ENCODE measurements around the gene BIRC5.

The BIRC5 gene

GRCh38 chr17:78205124-78205775, 8.8 kb upstream of the BIRC5 start:
- no peaks in the 10 kb centered on the region for H3K9me3 ChIP-seq (ENCODE audit: control insufficient read depth, insufficient read depth, low read length)
- no peak overlapping the region for H3K27ac ChIP-seq (ENCODE audit: low read length)
- peaks cover 3% of the 10 kb centered on the region for H3K36me3 ChIP-seq (ENCODE audit: control insufficient read depth, insufficient read depth, low read length)
- DNase-seq (ENCODE audit: low read depth, low spot score), result no peak
- no CpG with 5 or more reads among the region's 17 CpGs for WGBS (ENCODE audit: insufficient coverage, insufficient read length)
- no peaks in the 10 kb centered on the region for H3K4me1 ChIP-seq (ENCODE audit: control insufficient read depth, insufficient read depth, low read length)
- no peak overlapping the region for H3K4me3 ChIP-seq (ENCODE audit: low read length)
- no peaks in the 10 kb centered on the region for H3K27me3 ChIP-seq (ENCODE audit: control insufficient read depth, insufficient read depth, low read length)

- Histone ChIP-seq H3K4me3 (ENCODE audit: low read length) (no peak overlapping the region), H3K27me3 (ENCODE audit: control insufficient read depth, insufficient read depth, low read length) (no peaks in the 10 kb centered on the region), H3K36me3 (ENCODE audit: control insufficient read depth, insufficient read depth, low read length) (peaks cover 3% of the 10 kb centered on the region), H3K9me3 (ENCODE audit: control insufficient read depth, insufficient read depth, low read length) (no peaks in the 10 kb centered on the region), H3K4me1 (ENCODE audit: control insufficient read depth, insufficient read depth, low read length) (no peaks in the 10 kb centered on the region), H3K27ac (ENCODE audit: low read length) (no peak overlapping the region)
- no CpG with 5 or more reads among the region's 7 CpGs for WGBS (ENCODE audit: insufficient coverage, insufficient read length)
- DNase-seq (ENCODE audit: low read depth, low spot score), result no peak
Measured at GRCh38 chr17:78206298-78206697, 7.8 kb upstream of the BIRC5 start.

- no peak overlapping the region for H3K4me3 ChIP-seq (ENCODE audit: low read length)
- WGBS (ENCODE audit: insufficient coverage, insufficient read length), result no CpG with 5 or more reads among the region's 3 CpGs
- DNase-seq (ENCODE audit: low read depth, low spot score), result no peak
Measured at GRCh38 chr17:78208486-78208885, 5.6 kb upstream of the BIRC5 start.

GRCh38 chr17:78210111-78210510, 3.9 kb upstream of the BIRC5 start:
- Histone ChIP-seq H3K36me3 (ENCODE audit: control insufficient read depth, insufficient read depth, low read length) (no peaks in the 10 kb centered on the region; the same call in 1 of the 2 replicates), H3K9me3 (ENCODE audit: control insufficient read depth, insufficient read depth, low read length) (no peaks in the 10 kb centered on the region), H3K4me3 (ENCODE audit: low read length) (no peak overlapping the region), H3K4me1 (ENCODE audit: control insufficient read depth, insufficient read depth, low read length) (no peaks in the 10 kb centered on the region), H3K27me3 (ENCODE audit: control insufficient read depth, insufficient read depth, low read length) (no peaks in the 10 kb centered on the region), H3K27ac (ENCODE audit: low read length) (no peak overlapping the region)
- DNase-seq (ENCODE audit: low read depth, low spot score), result no peak
- WGBS (ENCODE audit: insufficient coverage, insufficient read length), result no CpG with 5 or more reads among the region's 10 CpGs

More at GRCh38 chr17:78208486-78208885, 5.6 kb upstream of the BIRC5 start:
- H3K27me3 ChIP-seq (ENCODE audit: control insufficient read depth, insufficient read depth, low read length), result no peaks in the 10 kb centered on the region
- H3K4me1 ChIP-seq (ENCODE audit: control insufficient read depth, insufficient read depth, low read length), result no peaks in the 10 kb centered on the region
- no peak overlapping the region for H3K27ac ChIP-seq (ENCODE audit: low read length)
- H3K9me3 ChIP-seq (ENCODE audit: control insufficient read depth, insufficient read depth, low read length), result no peaks in the 10 kb centered on the region
- peaks cover 3% of the 10 kb centered on the region for H3K36me3 ChIP-seq (ENCODE audit: control insufficient read depth, insufficient read depth, low read length)

- WGBS (ENCODE audit: insufficient coverage, insufficient read length), result no CpG with 5 or more reads among the region's 11 CpGs
Measured at GRCh38 chr17:78211032-78211431, 3.0 kb upstream of the BIRC5 start.

GRCh38 chr17:78214706-78215061, 631 bp downstream of the BIRC5 start:
- H3K36me3 ChIP-seq (ENCODE audit: control insufficient read depth, insufficient read depth, low read length), result peaks cover 3% of the 10 kb centered on the region; the same call in 1 of the 2 replicates
- peak overlapping the region; percentile 85 for H3K4me3 ChIP-seq (ENCODE audit: low read length)
- no peaks in the 10 kb centered on the region for H3K4me1 ChIP-seq (ENCODE audit: control insufficient read depth, insufficient read depth, low read length)
- WGBS (ENCODE audit: insufficient coverage, insufficient read length), result no CpG with 5 or more reads among the region's 5 CpGs
- no peaks in the 10 kb centered on the region for H3K9me3 ChIP-seq (ENCODE audit: control insufficient read depth, insufficient read depth, low read length)
- no peak overlapping the region for H3K27ac ChIP-seq (ENCODE audit: low read length)
- no peak for DNase-seq (ENCODE audit: low read depth, low spot score)
- H3K27me3 ChIP-seq (ENCODE audit: control insufficient read depth, insufficient read depth, low read length), result no peaks in the 10 kb centered on the region

More at GRCh38 chr17:78211032-78211431, 3.0 kb upstream of the BIRC5 start:
- DNase-seq (ENCODE audit: low read depth, low spot score), result no peak
- Histone ChIP-seq H3K27ac (ENCODE audit: low read length) (no peak overlapping the region), H3K27me3 (ENCODE audit: control insufficient read depth, insufficient read depth, low read length) (no peaks in the 10 kb centered on the region), H3K4me3 (ENCODE audit: low read length) (no peak overlapping the region), H3K36me3 (ENCODE audit: control insufficient read depth, insufficient read depth, low read length) (no peaks in the 10 kb centered on the region), H3K4me1 (ENCODE audit: control insufficient read depth, insufficient read depth, low read length) (no peaks in the 10 kb centered on the region), H3K9me3 (ENCODE audit: control insufficient read depth, insufficient read depth, low read length) (no peaks in the 10 kb centered on the region)

- H3K36me3 ChIP-seq (ENCODE audit: control insufficient read depth, insufficient read depth, low read length), result peaks cover 19% of the 10 kb centered on the region
Measured at GRCh38 chr17:78219396-78220150, 5.5 kb downstream of the BIRC5 start.

GRCh38 chr17:78223061-78223460, 9.0 kb downstream of the BIRC5 start:
- DNase-seq (ENCODE audit: low read depth, low spot score), result no peak
- Histone ChIP-seq H3K9me3 (ENCODE audit: control insufficient read depth, insufficient read depth, low read length) (no peaks in the 10 kb centered on the region), H3K36me3 (ENCODE audit: control insufficient read depth, insufficient read depth, low read length) (peaks cover 20% of the 10 kb centered on the region), H3K27ac (ENCODE audit: low read length) (no peak overlapping the region), H3K4me3 (ENCODE audit: low read length) (no peak overlapping the region), H3K4me1 (ENCODE audit: control insufficient read depth, insufficient read depth, low read length) (no peaks in the 10 kb centered on the region), H3K27me3 (ENCODE audit: control insufficient read depth, insufficient read depth, low read length) (no peaks in the 10 kb centered on the region)
- WGBS (ENCODE audit: insufficient coverage, insufficient read length), result no CpG with 5 or more reads among the region's 4 CpGs

More at GRCh38 chr17:78219396-78220150, 5.5 kb downstream of the BIRC5 start:
- no peaks in the 10 kb centered on the region for H3K27me3 ChIP-seq (ENCODE audit: control insufficient read depth, insufficient read depth, low read length)
- WGBS (ENCODE audit: insufficient coverage, insufficient read length), result no CpG with 5 or more reads among the region's 11 CpGs
- no peak overlapping the region for H3K27ac ChIP-seq (ENCODE audit: low read length)
- H3K4me3 ChIP-seq (ENCODE audit: low read length), result no peak overlapping the region
- H3K9me3 ChIP-seq (ENCODE audit: control insufficient read depth, insufficient read depth, low read length), result no peaks in the 10 kb centered on the region
- DNase-seq (ENCODE audit: low read depth, low spot score), result no peak
- no peaks in the 10 kb centered on the region for H3K4me1 ChIP-seq (ENCODE audit: control insufficient read depth, insufficient read depth, low read length)

- no CpG with 5 or more reads among the region's 3 CpGs for WGBS (ENCODE audit: insufficient coverage, insufficient read length)
- no peak overlapping the region for H3K27ac ChIP-seq (ENCODE audit: low read length)
- H3K9me3 ChIP-seq (ENCODE audit: control insufficient read depth, insufficient read depth, low read length), result no peaks in the 10 kb centered on the region
- H3K27me3 ChIP-seq (ENCODE audit: control insufficient read depth, insufficient read depth, low read length), result no peaks in the 10 kb centered on the region
- no peak overlapping the region for H3K4me3 ChIP-seq (ENCODE audit: low read length)
- H3K4me1 ChIP-seq (ENCODE audit: control insufficient read depth, insufficient read depth, low read length), result no peaks in the 10 kb centered on the region
- H3K36me3 ChIP-seq (ENCODE audit: control insufficient read depth, insufficient read depth, low read length), result peaks cover 20% of the 10 kb centered on the region
- DNase-seq (ENCODE audit: low read depth, low spot score), result no peak
Measured at GRCh38 chr17:78223765-78224164, 9.7 kb downstream of the BIRC5 start.

GRCh38 chr17:78224231-78225087, 10.4 kb downstream of the BIRC5 start:
- H3K27me3 ChIP-seq (ENCODE audit: control insufficient read depth, insufficient read depth, low read length), result no peaks in the 10 kb centered on the region
- no peaks in the 10 kb centered on the region for H3K9me3 ChIP-seq (ENCODE audit: control insufficient read depth, insufficient read depth, low read length)
- H3K27ac ChIP-seq (ENCODE audit: low read length), result no peak overlapping the region
- H3K4me1 ChIP-seq (ENCODE audit: control insufficient read depth, insufficient read depth, low read length), result no peaks in the 10 kb centered on the region
- peaks cover 20% of the 10 kb centered on the region for H3K36me3 ChIP-seq (ENCODE audit: control insufficient read depth, insufficient read depth, low read length)
- H3K4me3 ChIP-seq (ENCODE audit: low read length), result no peak overlapping the region
- no peak for DNase-seq (ENCODE audit: low read depth, low spot score)
- WGBS (ENCODE audit: insufficient coverage, insufficient read length), result no CpG with 5 or more reads among the region's 27 CpGs
